ENCODE data around the gene GRIP1. TPM values are rescaled to one million over a fixed set of nuclear protein-coding genes. Genes with fewer than 3 reads are reported as not detected.

Gene GRIP1
- total and polyA plus RNA-seq, 2 of the 4 experiments (the other 2 are of a cell fraction) = under 0.01 to 0.07 TPM

DNA sequence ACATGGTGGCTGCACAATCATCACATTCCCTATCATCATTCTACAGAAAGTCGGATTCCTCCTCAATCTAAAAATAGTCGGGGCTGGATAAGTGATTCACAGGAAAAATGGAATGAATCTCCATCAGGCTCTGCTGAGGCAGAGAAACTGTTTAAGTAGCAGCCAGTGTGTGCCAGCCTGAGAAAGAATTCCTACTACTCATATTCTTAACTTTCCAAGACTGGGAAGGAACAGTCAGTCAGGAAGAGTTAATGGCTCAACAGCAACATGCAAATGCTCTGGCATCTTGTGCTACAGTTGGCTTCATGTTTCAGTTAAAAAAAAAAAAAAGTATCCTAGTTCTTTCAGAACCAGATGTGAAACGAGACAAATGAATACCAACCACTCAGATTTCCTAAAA, 187.0 kb downstream of the GRIP1 start:
- no peak overlapping the region for H3K4me2 ChIP-seq (ENCODE audit: low read depth, low read length)
- no peak overlapping the region for H3K9ac ChIP-seq (ENCODE audit: low read depth, low read length)
- H2BK15ac ChIP-seq (ENCODE audit: low read depth, low read length) = no peak overlapping the region
- no peak overlapping the region for H4K5ac ChIP-seq (ENCODE audit: low read depth, low read length)
- DNase-seq = no peak
- no peaks in the 10 kb centered on the region for H4K20me1 ChIP-seq (ENCODE audit: insufficient read depth, low read length)
- dilution Hi-C loops (cut with HindIII; ENCODE audit: low sequenced_read_pairs, unreplicated experiment) (no loop called here), intact Hi-C loops (cut with micrococcal nuclease) (no loop called here), in situ Hi-C loops (cut with MboI; ENCODE audit: low sequenced_read_pairs) (no loop called here)
- H3K14ac ChIP-seq (replicated peaks; ENCODE audit: low read depth, low read length) = no peak overlapping the region
- H3K56ac ChIP-seq (ENCODE audit: extremely low read depth, insufficient read depth, low read length) = no peak overlapping the region
- H3K79me1 ChIP-seq (ENCODE audit: low read depth in 1 of 2, low read length in 2 of 2) = no peaks in the 10 kb centered on the region
- no peaks in the 10 kb centered on the region for H3K27me3 ChIP-seq (ENCODE audit: control insufficient read depth, insufficient read depth, low read length)
- H4K8ac ChIP-seq (ENCODE audit: low read depth in 2 of 2, low read length in 2 of 2) = no peak overlapping the region
- no peaks in the 10 kb centered on the region for H3K4me1 ChIP-seq (ENCODE audit: control insufficient read depth, insufficient read depth, low read length)
- H3K4ac ChIP-seq (ENCODE audit: low read depth, low read length) = no peak overlapping the region
- ChIA-PET CTCF (no interaction called here), POLR2A (ENCODE audit: unreplicated experiment) (no interaction called here)
- no peak for TF ChIP-seq MXI1 (IDR thresholded peaks at IDR 0.05; ENCODE audit: borderline replicate concordance, low read depth, low read length)
- no peak for TF ChIP-seq FOS (IDR thresholded peaks at IDR 0.05; ENCODE audit: low read depth, low read length)
- no peak for TF ChIP-seq RAD21 (IDR thresholded peaks at IDR 0.05; ENCODE audit: low read length)
- TF ChIP-seq NFE2L2 (IDR thresholded peaks at IDR 0.05; ENCODE audit: low read depth, low read length) = no peak
- no peak for TF ChIP-seq CEBPB (IDR thresholded peaks at IDR 0.05; ENCODE audit: low read depth, low read length)
- no peak for TF ChIP-seq CHD1 (IDR thresholded peaks at IDR 0.05; ENCODE audit: low read depth, low read length)
- TF ChIP-seq POLR2A (IDR thresholded peaks at IDR 0.05; ENCODE audit: low read depth, low read length) = no peak
- no peak for TF ChIP-seq RCOR1 (IDR thresholded peaks at IDR 0.05; ENCODE audit: insufficient replicate concordance, low read length)
- no peak for TF ChIP-seq RFX5 (IDR thresholded peaks at IDR 0.05; ENCODE audit: low read depth, low read length)
- TF ChIP-seq, protein P1, sequence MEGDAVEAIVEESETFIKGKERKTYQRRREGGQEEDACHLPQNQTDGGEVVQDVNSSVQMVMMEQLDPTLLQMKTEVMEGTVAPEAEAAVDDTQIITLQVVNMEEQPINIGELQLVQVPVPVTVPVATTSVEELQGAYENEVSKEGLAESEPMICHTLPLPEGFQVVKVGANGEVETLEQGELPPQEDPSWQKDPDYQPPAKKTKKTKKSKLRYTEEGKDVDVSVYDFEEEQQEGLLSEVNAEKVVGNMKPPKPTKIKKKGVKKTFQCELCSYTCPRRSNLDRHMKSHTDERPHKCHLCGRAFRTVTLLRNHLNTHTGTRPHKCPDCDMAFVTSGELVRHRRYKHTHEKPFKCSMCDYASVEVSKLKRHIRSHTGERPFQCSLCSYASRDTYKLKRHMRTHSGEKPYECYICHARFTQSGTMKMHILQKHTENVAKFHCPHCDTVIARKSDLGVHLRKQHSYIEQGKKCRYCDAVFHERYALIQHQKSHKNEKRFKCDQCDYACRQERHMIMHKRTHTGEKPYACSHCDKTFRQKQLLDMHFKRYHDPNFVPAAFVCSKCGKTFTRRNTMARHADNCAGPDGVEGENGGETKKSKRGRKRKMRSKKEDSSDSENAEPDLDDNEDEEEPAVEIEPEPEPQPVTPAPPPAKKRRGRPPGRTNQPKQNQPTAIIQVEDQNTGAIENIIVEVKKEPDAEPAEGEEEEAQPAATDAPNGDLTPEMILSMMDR (conservative IDR thresholded peaks at IDR 0.05; ENCODE audit: low read depth, low read length) = no peak
- no peak for TF ChIP-seq MAFK (IDR thresholded peaks at IDR 0.05; ENCODE audit: low read depth, low read length)
- TF ChIP-seq BHLHE40 (IDR thresholded peaks at IDR 0.05; ENCODE audit: low read depth, low read length) = no peak
- TF ChIP-seq SMC3 (IDR thresholded peaks at IDR 0.05; ENCODE audit: low read depth, low read length) = no peak
- TF ChIP-seq, protein P2, sequence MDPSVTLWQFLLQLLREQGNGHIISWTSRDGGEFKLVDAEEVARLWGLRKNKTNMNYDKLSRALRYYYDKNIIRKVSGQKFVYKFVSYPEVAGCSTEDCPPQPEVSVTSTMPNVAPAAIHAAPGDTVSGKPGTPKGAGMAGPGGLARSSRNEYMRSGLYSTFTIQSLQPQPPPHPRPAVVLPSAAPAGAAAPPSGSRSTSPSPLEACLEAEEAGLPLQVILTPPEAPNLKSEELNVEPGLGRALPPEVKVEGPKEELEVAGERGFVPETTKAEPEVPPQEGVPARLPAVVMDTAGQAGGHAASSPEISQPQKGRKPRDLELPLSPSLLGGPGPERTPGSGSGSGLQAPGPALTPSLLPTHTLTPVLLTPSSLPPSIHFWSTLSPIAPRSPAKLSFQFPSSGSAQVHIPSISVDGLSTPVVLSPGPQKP (IDR thresholded peaks at IDR 0.05; ENCODE audit: borderline replicate concordance, low read depth, low read length) = no peak
- no peak for TF ChIP-seq MAZ (IDR thresholded peaks at IDR 0.05; ENCODE audit: borderline replicate concordance, low read depth, low read length)
- H4K91ac ChIP-seq (ENCODE audit: insufficient read depth, low read depth, low read length) = no peak overlapping the region
- BruUV-seq (replicated peaks) = no TSS peak
- no peak for ATAC-seq (ENCODE audit: low read depth)
- H2AK9ac ChIP-seq (replicated peaks; ENCODE audit: low read depth, low read length, poor library complexity) = no peak overlapping the region
- H2BK5ac ChIP-seq (ENCODE audit: low read depth, low read length, poor library complexity, severe bottlenecking) = no peak overlapping the region
- H3K23ac ChIP-seq (ENCODE audit: low read depth, low read length) = no peak overlapping the region
- no peak overlapping the region for H3K18ac ChIP-seq (ENCODE audit: low read depth, low read length)
- no peak overlapping the region for H3K4me3 ChIP-seq (ENCODE audit: insufficient read depth, low read depth, low read length)
- no peak overlapping the region for H2AK5ac ChIP-seq (ENCODE audit: low read depth, low read length)
- H2AFZ ChIP-seq (replicated peaks; ENCODE audit: low read length, poor library complexity) = no peak overlapping the region
- no peak overlapping the region for H3K27ac ChIP-seq (ENCODE audit: insufficient read depth, low read length)
- no peaks in the 10 kb centered on the region for H3K9me3 ChIP-seq (ENCODE audit: control insufficient read depth, insufficient read depth, low read length)
- H2BK120ac ChIP-seq (ENCODE audit: low read depth, low read length) = no peak overlapping the region
- WGBS, 2 experiments (ENCODE audit: extremely low coverage in 2 of 2, insufficient read length in 1 of 2) = no CpG with 5 or more reads among the region's 3 CpGs
- H3K36me3 ChIP-seq (ENCODE audit: control insufficient read depth, insufficient read depth, low read length) = no peaks in the 10 kb centered on the region
- no peaks in the 10 kb centered on the region for H3K9me1 ChIP-seq (ENCODE audit: insufficient read depth, low read length)
- no peak overlapping the region for H2BK20ac ChIP-seq (ENCODE audit: low read depth, low read length)
